Activated naive CD8-positive, alpha-beta T cell (primary cell): ENCODE measurements around the gene LGR6.

Experiments
- H3K27ac Mint-ChIP-seq: one replicate; pipeline ENCODE4 v1.8.0; 2021; ENCODE audit warnings: mixed read lengths
- H3K27me3 Mint-ChIP-seq: one replicate; pipeline ENCODE4 v1.8.0; 2021; ENCODE audit warnings: mixed read lengths
- H3K36me3 Mint-ChIP-seq: one replicate; pipeline ENCODE4 v1.8.0; 2021; ENCODE audit warnings: mixed read lengths
- H3K4me1 Mint-ChIP-seq: one replicate; pipeline ENCODE4 v1.8.0; 2021; ENCODE audit warnings: low read depth, mixed read lengths
- H3K4me3 Mint-ChIP-seq: one replicate; pipeline ENCODE4 v1.8.0; 2021; ENCODE audit warnings: mild to moderate bottlenecking, mixed read lengths
- H3K9me3 Mint-ChIP-seq: one replicate; pipeline ENCODE4 v1.8.0; 2021; ENCODE audit warnings: low read depth, mixed read lengths

The LGR6 gene

GRCh38 chr1:202361224-202361623 lies 167.6 kb downstream of the LGR6 start:
- H3K27me3 Mint-ChIP-seq: no peaks in the 10 kb centered on the region
- H3K4me1 Mint-ChIP-seq: peaks cover 8% of the 10 kb centered on the region
- no peaks in the 10 kb centered on the region for H3K9me3 Mint-ChIP-seq
- no peak overlapping the region for H3K4me3 Mint-ChIP-seq
- H3K36me3 Mint-ChIP-seq: no peaks in the 10 kb centered on the region
- H3K27ac Mint-ChIP-seq: no peak overlapping the region

GRCh38 chr1:202361701-202362100 lies 168.1 kb downstream of the LGR6 start:
- H3K36me3 Mint-ChIP-seq: no peaks in the 10 kb centered on the region
- H3K4me1 Mint-ChIP-seq: peaks cover 7% of the 10 kb centered on the region
- no peak overlapping the region for H3K4me3 Mint-ChIP-seq
- H3K27ac Mint-ChIP-seq: no peak overlapping the region
- H3K27me3 Mint-ChIP-seq: no peaks in the 10 kb centered on the region
- H3K9me3 Mint-ChIP-seq: no peaks in the 10 kb centered on the region

DNA sequence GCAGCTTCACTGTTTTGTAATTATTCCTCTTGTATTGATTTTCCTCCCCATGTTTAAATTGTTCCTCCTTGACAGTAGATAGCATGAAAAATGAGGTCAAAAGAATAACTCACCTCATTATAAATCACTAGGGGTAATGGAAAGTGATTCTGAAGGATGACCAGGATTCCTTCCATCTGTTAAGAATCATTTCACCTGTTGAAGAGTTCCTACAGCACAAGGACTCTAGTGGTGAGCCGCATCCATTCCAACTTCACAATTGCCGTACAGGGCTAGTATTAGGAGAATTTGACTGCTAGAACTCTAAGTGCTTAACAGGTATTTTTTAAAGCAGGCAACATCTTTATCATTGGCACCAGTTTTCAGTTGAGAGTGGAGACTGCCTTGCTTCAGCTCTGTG lies 168.6 kb downstream of the LGR6 start:
- H3K27ac Mint-ChIP-seq: no peak overlapping the region

DNA sequence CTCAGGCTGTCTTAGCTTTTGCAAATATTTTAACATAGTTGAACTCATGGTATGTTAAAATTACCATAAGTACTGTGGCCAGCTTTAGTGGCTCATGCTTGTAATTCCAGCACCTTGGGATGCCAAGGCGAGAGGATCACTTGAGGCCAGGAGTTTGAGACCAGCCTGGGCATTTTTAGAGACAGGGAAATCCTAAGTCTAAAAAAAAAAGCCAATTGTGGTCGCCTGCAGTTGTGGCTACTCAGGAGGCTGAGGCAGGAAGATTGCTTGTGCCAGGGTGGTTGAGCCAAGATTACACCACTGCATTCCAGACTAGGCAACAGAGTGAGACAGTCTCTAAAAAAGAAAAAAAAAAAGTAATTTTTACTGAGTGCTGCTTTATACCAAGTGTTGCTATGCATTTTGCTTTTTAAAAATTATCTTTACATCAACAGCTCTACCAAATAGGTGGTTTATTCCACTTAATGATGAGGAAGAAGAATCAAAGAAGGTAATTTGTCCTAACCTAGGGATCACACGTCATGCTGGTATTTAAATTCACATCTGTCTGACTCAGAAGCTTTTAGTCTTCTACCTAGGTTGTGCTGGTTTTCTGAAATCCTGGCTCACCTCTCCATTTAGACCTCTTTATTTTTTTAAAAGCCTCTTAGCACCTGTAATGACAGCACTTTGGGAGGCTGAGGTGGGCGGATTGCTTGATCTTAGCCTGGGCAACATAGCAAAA lies 171.7 kb downstream of the LGR6 start:
- peaks cover 4% of the 10 kb centered on the region for H3K36me3 Mint-ChIP-seq
- H3K27me3 Mint-ChIP-seq: no peaks in the 10 kb centered on the region
- H3K9me3 Mint-ChIP-seq: no peaks in the 10 kb centered on the region
- H3K4me3 Mint-ChIP-seq: no peak overlapping the region
- peaks cover 7% of the 10 kb centered on the region for H3K4me1 Mint-ChIP-seq
- H3K27ac Mint-ChIP-seq: no peak overlapping the region

More for the DNA sequence above, 168.6 kb downstream of the LGR6 start:
- H3K4me1 Mint-ChIP-seq: peaks cover 7% of the 10 kb centered on the region
- H3K4me3 Mint-ChIP-seq: no peak overlapping the region
- no peaks in the 10 kb centered on the region for H3K36me3 Mint-ChIP-seq
- H3K9me3 Mint-ChIP-seq: no peaks in the 10 kb centered on the region
- H3K27me3 Mint-ChIP-seq: no peaks in the 10 kb centered on the region

- peaks cover 4% of the 10 kb centered on the region for H3K36me3 Mint-ChIP-seq
- H3K27me3 Mint-ChIP-seq: no peaks in the 10 kb centered on the region
- H3K4me1 Mint-ChIP-seq: peaks cover 5% of the 10 kb centered on the region
- no peaks in the 10 kb centered on the region for H3K9me3 Mint-ChIP-seq
- H3K4me3 Mint-ChIP-seq: no peak overlapping the region
- H3K27ac Mint-ChIP-seq: no peak overlapping the region
Observed at GRCh38 chr1:202367271-202367670, 173.7 kb downstream of the LGR6 start.
